ENCODE measurements around the gene CAPN15. TPM values are rescaled to one million over a fixed set of nuclear protein-coding genes. Genes with fewer than 3 reads are reported as not detected.
A peak's percentile ranks its signal among the peaks of the same experiment; 100 is the strongest.
"Not testable (repeated sequence)": the region's sequence is repeated elsewhere in the genome, so short reads cannot be mapped to it uniquely, and the experiment has no call there.

Gene CAPN15
- total RNA-seq, 5 donors from 2014 or later (not counting 1 experiment from before 2014, with no cell fraction given) = 61.7 to 89.0 (median 82.7) TPM

- no peaks in the 10 kb centered on the region for H3K27me3 Mint-ChIP-seq
- DNase-seq = no peak
- no peaks in the 10 kb centered on the region for H3K9me3 Mint-ChIP-seq
- no peak overlapping the region for H3K27ac ChIP-seq (ENCODE audit: low read length)
- H3K4me3 Mint-ChIP-seq = no peak overlapping the region
- ATAC-seq (replicated peaks in 1 of 4) = no peak
- H3K27me3 ChIP-seq (replicated peaks in 1 of 2; ENCODE audit: control insufficient read depth in 2 of 2, extremely low read depth in 1 of 2, insufficient read depth in 2 of 2, low read length in 1 of 2) = no peaks in the 10 kb centered on the region
- CTCF ChIA-PET = no interaction called here
- H3K4me1 Mint-ChIP-seq = peaks cover 36 to 45% (median 38%) of the 10 kb centered on the region in 3 donors
- peaks cover 3 to 26% of the 10 kb centered on the region in 2 experiments for H3K4me1 ChIP-seq (ENCODE audit: control insufficient read depth in 1 of 2, extremely low read depth in 1 of 2, insufficient read depth in 2 of 2, low read length in 2 of 2)
- H3K27ac Mint-ChIP-seq = no peak overlapping the region
- H3K36me3 Mint-ChIP-seq = peaks cover 7% of the 10 kb centered on the region
- H3K9me3 ChIP-seq = no peaks in the 10 kb centered on the region
- peaks cover 4 to 8% of the 10 kb centered on the region in 2 donors for H3K36me3 ChIP-seq (ENCODE audit: control insufficient read depth in 2 of 2, extremely low read depth in 1 of 2, insufficient read depth in 1 of 2, low read length in 1 of 2)
- 87% methylated on average over 8 of the region's 18 CpGs for WGBS (ENCODE audit: insufficient coverage)
- POLR2A ChIA-PET = no interaction called here
- H3K4me3 ChIP-seq (ENCODE audit: control insufficient read depth in 1 of 2, extremely low read depth in 1 of 2, low read length in 1 of 2) = no peak overlapping the region
Measured at GRCh38 chr16:595094-595528, 67.6 kb downstream of the CAPN15 start.

GRCh38 chr16:595942-596735 lies 68.6 kb downstream of the CAPN15 start:
- peaks cover 0 to 18% of the 10 kb centered on the region in 2 experiments for H3K4me1 ChIP-seq (ENCODE audit: control insufficient read depth in 1 of 2, extremely low read depth in 1 of 2, insufficient read depth in 2 of 2, low read length in 2 of 2)
- Mint-ChIP-seq H3K4me3 (no peak overlapping the region), H3K36me3 (peaks cover 7% of the 10 kb centered on the region), H3K27ac (no peak overlapping the region), H3K9me3 (no peaks in the 10 kb centered on the region), H3K27me3 (no peaks in the 10 kb centered on the region), H3K4me1 (peaks cover 30 to 39% (median 30%) of the 10 kb centered on the region in 3 donors)
- ChIA-PET POLR2A (no interaction called here), CTCF (no interaction called here)
- WGBS (ENCODE audit: insufficient coverage) = 92% methylated on average over 34 of the region's 34 CpGs
- ATAC-seq (replicated peaks in 1 of 4) (no peak), DNase-seq (no peak)
- no peak overlapping the region for H3K4me3 ChIP-seq (ENCODE audit: control insufficient read depth in 1 of 2, extremely low read depth in 1 of 2, low read length in 1 of 2)
- H3K27me3 ChIP-seq (replicated peaks in 1 of 2; ENCODE audit: control insufficient read depth in 2 of 2, extremely low read depth in 1 of 2, insufficient read depth in 2 of 2, low read length in 1 of 2) = no peaks in the 10 kb centered on the region
- H3K9me3 ChIP-seq = no peaks in the 10 kb centered on the region
- no peak overlapping the region for H3K27ac ChIP-seq (ENCODE audit: low read length)
- peaks cover 4 to 8% of the 10 kb centered on the region in 2 donors for H3K36me3 ChIP-seq (ENCODE audit: control insufficient read depth in 2 of 2, extremely low read depth in 1 of 2, insufficient read depth in 1 of 2, low read length in 1 of 2)

- H3K27ac ChIP-seq (ENCODE audit: low read length) = no peak overlapping the region
- H3K36me3 Mint-ChIP-seq = peaks cover 7% of the 10 kb centered on the region
- POLR2A ChIA-PET = no interaction called here
- DNase-seq (no peak), ATAC-seq (replicated peaks in 1 of 4) (no peak)
- H3K4me3 ChIP-seq (ENCODE audit: control insufficient read depth in 1 of 2, extremely low read depth in 1 of 2, low read length in 1 of 2) = no peak overlapping the region
- 95% methylated on average over 12 of the region's 12 CpGs for WGBS (ENCODE audit: insufficient coverage)
- H3K9me3 Mint-ChIP-seq = no peaks in the 10 kb centered on the region
- peaks cover 4 to 8% of the 10 kb centered on the region in 2 donors for H3K36me3 ChIP-seq (ENCODE audit: control insufficient read depth in 2 of 2, extremely low read depth in 1 of 2, insufficient read depth in 1 of 2, low read length in 1 of 2)
- CTCF ChIA-PET = no interaction called here
- no peaks in the 10 kb centered on the region for H3K9me3 ChIP-seq
- H3K27me3 Mint-ChIP-seq = no peaks in the 10 kb centered on the region
- H3K27ac Mint-ChIP-seq = peak overlapping the region in 1 of 2 donors; percentile 23
- peaks cover 0 to 15% of the 10 kb centered on the region in 2 experiments for H3K4me1 ChIP-seq (ENCODE audit: control insufficient read depth in 1 of 2, extremely low read depth in 1 of 2, insufficient read depth in 2 of 2, low read length in 2 of 2)
- H3K27me3 ChIP-seq (replicated peaks in 1 of 2; ENCODE audit: control insufficient read depth in 2 of 2, extremely low read depth in 1 of 2, insufficient read depth in 2 of 2, low read length in 1 of 2) = no peaks in the 10 kb centered on the region
- no peak overlapping the region for H3K4me3 Mint-ChIP-seq
- H3K4me1 Mint-ChIP-seq = peaks cover 24 to 34% (median 29%) of the 10 kb centered on the region in 3 donors
Measured at GRCh38 chr16:596736-597060, 69.2 kb downstream of the CAPN15 start.

GRCh38 chr16:597655-598054 lies 70.1 kb downstream of the CAPN15 start:
- CTCF ChIA-PET; H3K27ac Mint-ChIP-seq; H3K27ac ChIP-seq (ENCODE audit: low read length); H3K4me3 Mint-ChIP-seq; H3K4me3 ChIP-seq (ENCODE audit: control insufficient read depth in 1 of 2, extremely low read depth in 1 of 2, low read length in 1 of 2); ATAC-seq (replicated peaks in 1 of 4); H3K27me3 ChIP-seq (replicated peaks in 1 of 2; ENCODE audit: control insufficient read depth in 2 of 2, extremely low read depth in 1 of 2, insufficient read depth in 2 of 2, low read length in 1 of 2); POLR2A ChIA-PET; H3K36me3 ChIP-seq (ENCODE audit: control insufficient read depth in 2 of 2, extremely low read depth in 1 of 2, insufficient read depth in 1 of 2, low read length in 1 of 2); H3K36me3 Mint-ChIP-seq; DNase-seq; H3K9me3 Mint-ChIP-seq; H3K9me3 ChIP-seq; H3K4me1 ChIP-seq (ENCODE audit: control insufficient read depth in 1 of 2, extremely low read depth in 1 of 2, insufficient read depth in 2 of 2, low read length in 2 of 2); H3K27me3 Mint-ChIP-seq: not testable (repeated sequence)
- H3K4me1 Mint-ChIP-seq = peaks cover 20 to 26% (median 21%) of the 10 kb centered on the region in 3 donors
- WGBS (ENCODE audit: insufficient coverage) = 100% methylated on average over 2 of the region's 7 CpGs

- H3K27me3 Mint-ChIP-seq = no peaks in the 10 kb centered on the region
- Histone ChIP-seq H3K27me3 (replicated peaks in 1 of 2; ENCODE audit: control insufficient read depth in 2 of 2, extremely low read depth in 1 of 2, insufficient read depth in 2 of 2, low read length in 1 of 2) (no peaks in the 10 kb centered on the region), H3K4me3 (ENCODE audit: control insufficient read depth in 1 of 2, extremely low read depth in 1 of 2, low read length in 1 of 2) (no peak overlapping the region), H3K27ac (ENCODE audit: low read length) (no peak overlapping the region), H3K36me3 (ENCODE audit: control insufficient read depth in 2 of 2, extremely low read depth in 1 of 2, insufficient read depth in 1 of 2, low read length in 1 of 2) (peaks cover 4 to 6% of the 10 kb centered on the region in 2 donors), H3K4me1 (ENCODE audit: control insufficient read depth in 1 of 2, extremely low read depth in 1 of 2, insufficient read depth in 2 of 2, low read length in 2 of 2) (peaks cover 0 to 6% of the 10 kb centered on the region in 2 experiments), H3K9me3 (no peaks in the 10 kb centered on the region)
- no peak for ATAC-seq (replicated peaks in 1 of 4)
- ChIA-PET POLR2A (interaction anchor here in 1 of 2 donors (0.6 to 0.7 kb wide), 2 partner anchors 14 to 30 kb away, joined by 3 read pairs; no protein-coding TSS in a partner anchor), CTCF (no interaction called here)
- WGBS (ENCODE audit: insufficient coverage) = 98% methylated on average over 36 of the region's 43 CpGs
- no peak overlapping the region for H3K4me3 Mint-ChIP-seq
- DNase-seq = no peak
- H3K27ac Mint-ChIP-seq = no peak overlapping the region
- peaks cover 10% of the 10 kb centered on the region for H3K36me3 Mint-ChIP-seq
- H3K4me1 Mint-ChIP-seq = peaks cover 20 to 21% (median 21%) of the 10 kb centered on the region in 3 donors
- no peaks in the 10 kb centered on the region for H3K9me3 Mint-ChIP-seq
Measured at GRCh38 chr16:598823-599739, 71.6 kb downstream of the CAPN15 start.

- Mint-ChIP-seq H3K27me3 (no peaks in the 10 kb centered on the region), H3K4me1 (peaks cover 12 to 27% (median 16%) of the 10 kb centered on the region in 3 donors), H3K9me3 (no peaks in the 10 kb centered on the region), H3K27ac (no peak overlapping the region), H3K4me3 (no peak overlapping the region), H3K36me3 (peaks cover 17% of the 10 kb centered on the region)
- POLR2A ChIA-PET = no interaction called here
- Histone ChIP-seq H3K9me3 (no peaks in the 10 kb centered on the region), H3K27me3 (replicated peaks in 1 of 2; ENCODE audit: control insufficient read depth in 2 of 2, extremely low read depth in 1 of 2, insufficient read depth in 2 of 2, low read length in 1 of 2) (no peaks in the 10 kb centered on the region), H3K4me3 (ENCODE audit: control insufficient read depth in 1 of 2, extremely low read depth in 1 of 2, low read length in 1 of 2) (no peak overlapping the region), H3K27ac (ENCODE audit: low read length) (no peak overlapping the region), H3K4me1 (ENCODE audit: control insufficient read depth in 1 of 2, extremely low read depth in 1 of 2, insufficient read depth in 2 of 2, low read length in 2 of 2) (peaks cover 0 to 3% of the 10 kb centered on the region in 2 experiments), H3K36me3 (ENCODE audit: control insufficient read depth in 2 of 2, extremely low read depth in 1 of 2, insufficient read depth in 1 of 2, low read length in 1 of 2) (peaks cover 4 to 6% of the 10 kb centered on the region in 2 donors)
- DNase-seq (no peak), ATAC-seq (replicated peaks in 1 of 4) (no peak)
- CTCF ChIA-PET = no interaction called here
- 92% methylated on average over 4 of the region's 7 CpGs for WGBS (ENCODE audit: insufficient coverage)
Measured at GRCh38 chr16:600781-601180, 73.3 kb downstream of the CAPN15 start.
